KMS-11 (cell line): ENCODE data around the gene PAFAH1B2.

ENCODE experiments used
- H2AFZ ChIP-seq: fragments of 200-600 bp; sonication (generic); 2 replicates; pipeline ENCODE4 v1.6.1; 2016; ENCODE audit warnings: antibody characterized with exemption, mixed run types, low read depth
- H3K27ac ChIP-seq: fragments of 200-600 bp; sonication (generic); 2 replicates; pipeline ENCODE4 v1.6.1; 2016; ENCODE audit warnings: mild to moderate bottlenecking, mixed run types
- H3K27me3 ChIP-seq: fragments of 200-600 bp; sonication (generic); 2 replicates; pipeline ENCODE4 v1.6.1; 2017; ENCODE audit warnings: mild to moderate bottlenecking, low read depth, mixed run types, moderate library complexity; ENCODE audit not compliant: insufficient read depth
- H3K36me3 ChIP-seq: fragments of 200-600 bp; sonication (generic); 2 replicates; pipeline ENCODE4 v1.6.1; 2017; ENCODE audit warnings: mild to moderate bottlenecking, mixed run types; ENCODE audit not compliant: insufficient read depth
- H3K4me1 ChIP-seq: fragments of 200-600 bp; sonication (generic); 2 replicates; pipeline ENCODE4 v1.6.1; 2016; ENCODE audit warnings: mild to moderate bottlenecking, low read depth, mixed run types; ENCODE audit not compliant: poor library complexity, severe bottlenecking
- H3K4me2 ChIP-seq: fragments of 200-600 bp; sonication (generic); 2 replicates; pipeline ENCODE4 v1.7.0; 2016; ENCODE audit warnings: mild to moderate bottlenecking, mixed run types
- H3K4me3 ChIP-seq: fragments of 200-600 bp; sonication (generic); IDR thresholded peaks from 2 replicates; pipeline ENCODE4 v1.6.1; 2017; ENCODE audit warnings: low read depth, low read length, mixed read lengths; ENCODE audit not compliant: insufficient read depth
- H3K79me2 ChIP-seq: fragments of 200-600 bp; sonication (generic); 2 replicates; pipeline ENCODE4 v1.6.1; 2016; ENCODE audit warnings: low read depth, mixed run types; ENCODE audit not compliant: insufficient read depth
- H3K9ac ChIP-seq: fragments of 200-600 bp; sonication (generic); 2 replicates; pipeline ENCODE4 v1.6.1; 2016; ENCODE audit warnings: mild to moderate bottlenecking, mixed run types
- H4K20me1 ChIP-seq: fragments of 200-600 bp; sonication (generic); 2 replicates; pipeline ENCODE4 v1.6.1; 2016; ENCODE audit warnings: mild to moderate bottlenecking, mixed run types; ENCODE audit not compliant: insufficient read depth
- CTCF ChIP-seq: fragments of 200-600 bp; sonication (generic); conservative IDR thresholded peaks from 2 replicates; pipeline ENCODE4 v1.6.1; 2017; ENCODE audit warnings: low read depth, mild to moderate bottlenecking, antibody characterized with exemption, low read length, moderate library complexity, mixed read lengths

Gene PAFAH1B2

GRCh38 chr11:117143390-117143789 lies 697 bp upstream of the PAFAH1B2 start:
- Histone ChIP-seq H3K4me1 (peaks cover 21% of the 10 kb centered on the region), H3K36me3 (no peaks in the 10 kb centered on the region), H3K27ac (no peak overlapping the region), H3K4me2 (peak overlapping the region; percentile 78), H3K79me2 (peaks cover 38% of the 10 kb centered on the region), H3K9ac (peak overlapping the region; percentile 66; the same call in 1 of the 2 replicates), H3K27me3 (no peaks in the 10 kb centered on the region), H2AFZ (peak overlapping the region; percentile 99), H3K4me3 (no peak overlapping the region), H4K20me1 (no peaks in the 10 kb centered on the region; the same call in 1 of the 2 replicates)
- TF ChIP-seq CTCF: no peak

GRCh38 chr11:117144477-117145392 lies 648 bp downstream of the PAFAH1B2 start:
- no peak for TF ChIP-seq CTCF
- peaks cover 49% of the 10 kb centered on the region for H3K79me2 ChIP-seq
- peak overlapping the region; percentile 80 for H3K4me2 ChIP-seq
- H3K4me1 ChIP-seq: peaks cover 24% of the 10 kb centered on the region
- H4K20me1 ChIP-seq: no peaks in the 10 kb centered on the region; the same call in 1 of the 2 replicates
- peak overlapping the region; percentile 99; the same call in 1 of the 2 replicates for H2AFZ ChIP-seq
- no peaks in the 10 kb centered on the region for H3K36me3 ChIP-seq
- no peaks in the 10 kb centered on the region for H3K27me3 ChIP-seq
- H3K27ac ChIP-seq: peak overlapping the region; percentile 45; the same call in 1 of the 2 replicates
- no peak overlapping the region for H3K4me3 ChIP-seq
- peak overlapping the region; percentile 66; the same call in 1 of the 2 replicates for H3K9ac ChIP-seq

- H2AFZ ChIP-seq: no peak overlapping the region
- H3K27me3 ChIP-seq: no peaks in the 10 kb centered on the region
- H3K4me3 ChIP-seq: no peak overlapping the region
- peak overlapping the region; percentile 45; the same call in 1 of the 2 replicates for H3K27ac ChIP-seq
- H3K4me1 ChIP-seq: peaks cover 24% of the 10 kb centered on the region
- 0 out of 2 replicates have a peak, but pooled peaks have one; percentile 22 for TF ChIP-seq CTCF
- peak overlapping the region; percentile 80 for H3K4me2 ChIP-seq
- H3K9ac ChIP-seq: peak overlapping the region; percentile 66; the same call in 1 of the 2 replicates
- peaks cover 55% of the 10 kb centered on the region for H3K79me2 ChIP-seq
- H4K20me1 ChIP-seq: no peaks in the 10 kb centered on the region; the same call in 1 of the 2 replicates
- H3K36me3 ChIP-seq: no peaks in the 10 kb centered on the region
Measured at GRCh38 chr11:117145393-117145761, 1.3 kb downstream of the PAFAH1B2 start.

- Histone ChIP-seq H3K36me3 (no peaks in the 10 kb centered on the region), H3K27ac (no peak overlapping the region), H3K4me2 (no peak overlapping the region), H2AFZ (no peak overlapping the region), H3K79me2 (peaks cover 66% of the 10 kb centered on the region), H3K27me3 (no peaks in the 10 kb centered on the region), H3K4me1 (peaks cover 24% of the 10 kb centered on the region), H4K20me1 (no peaks in the 10 kb centered on the region; the same call in 1 of the 2 replicates), H3K9ac (no peak overlapping the region), H3K4me3 (no peak overlapping the region)
- no peak for TF ChIP-seq CTCF
Measured at GRCh38 chr11:117146521-117146920, 2.4 kb downstream of the PAFAH1B2 start.
